Neural cell (in vitro differentiated cells): ENCODE results near the gene TDRD3. TPM values are rescaled to one million over a fixed set of nuclear protein-coding genes. Genes with fewer than 3 reads are reported as not detected.

Experiments used
- H2AFZ ChIP-seq: fragments of 200-600, 300-800 bp; sonication (generic), shearing (Covaris generic); 2 replicates; pipeline ENCODE4 v1.6.0; 2014; ENCODE audit warnings: low read depth, mild to moderate bottlenecking, antibody characterized with exemption, low read length, moderate library complexity
- H3F3A ChIP-seq: fragments of 200-600 bp; shearing (Covaris generic); 2 replicates; pipeline ENCODE4 v1.6.1; 2016; ENCODE audit warnings: mild to moderate bottlenecking, moderate library complexity, mixed read lengths, antibody characterized with exemption, low read length; ENCODE audit not compliant: insufficient read depth, poor library complexity, severe bottlenecking
- H3K27ac ChIP-seq: fragments of 200-600, 300-800 bp; sonication (generic), shearing (Covaris generic); 2 replicates; pipeline ENCODE4 v1.5.1; 2014; ENCODE audit warnings: mild to moderate bottlenecking, low read length, moderate library complexity
- H3K27me3 ChIP-seq: fragments of 300-800, 200-600 bp; sonication (generic), shearing (Covaris generic); 2 replicates; pipeline ENCODE4 v1.6.0; 2014; ENCODE audit warnings: mild to moderate bottlenecking, low read depth, low read length, moderate library complexity; ENCODE audit not compliant: insufficient read depth
- H3K36me3 ChIP-seq: fragments of 300-800, 200-600 bp; sonication (generic), shearing (Covaris generic); 2 replicates; pipeline ENCODE4 v1.5.1; 2014; ENCODE audit warnings: mild to moderate bottlenecking, antibody characterized with exemption, low read length, moderate library complexity; ENCODE audit not compliant: insufficient read depth
- H3K4me2 ChIP-seq: fragments of 300-800, 200-600 bp; sonication (generic), shearing (Covaris generic); 2 replicates; pipeline ENCODE4 v1.6.0; 2014; ENCODE audit warnings: mild to moderate bottlenecking, low read length
- H3K4me3 ChIP-seq: fragments of 300-800, 200-600 bp; sonication (generic), shearing (Covaris generic); 2 replicates; pipeline ENCODE4 v1.5.1; 2014; ENCODE audit warnings: mild to moderate bottlenecking, low read length, moderate library complexity
- H3K79me2 ChIP-seq: fragments of 200-600 bp; shearing (Covaris generic); replicated peaks from 2 replicates; pipeline ENCODE4 v1.6.0; 2014; ENCODE audit warnings: mild to moderate bottlenecking, low read length, moderate library complexity; ENCODE audit not compliant: insufficient read depth
- H3K9ac ChIP-seq: fragments of 300-800, 200-600 bp; sonication (generic), shearing (Covaris generic); 2 replicates; pipeline ENCODE4 v1.6.1; 2016; ENCODE audit warnings: mild to moderate bottlenecking, low read length, mixed read lengths
- H3K9me2 ChIP-seq: fragments of 200-600 bp; shearing (Covaris generic); 2 replicates; pipeline ENCODE4 v1.6.1; 2016; ENCODE audit warnings: mild to moderate bottlenecking, low read length, mixed read lengths; ENCODE audit not compliant: insufficient read depth
- H3K9me3 ChIP-seq: fragments of 200-600, 300-800 bp; sonication (generic), shearing (Covaris generic); 2 replicates; pipeline ENCODE4 v1.6.1; 2016; ENCODE audit warnings: mild to moderate bottlenecking, mixed run types, low read length, moderate library complexity, mixed read lengths
- H4K20me1 ChIP-seq: fragments of 200-600 bp; shearing (Covaris generic); 2 replicates; pipeline ENCODE4 v1.6.1; 2016; ENCODE audit warnings: mild to moderate bottlenecking, mixed run types; ENCODE audit not compliant: insufficient read depth
- EP300 ChIP-seq: fragments of 450-650 bp; conservative IDR thresholded peaks from 2 replicates; pipeline ENCODE4 v1.6.1; 2014; ENCODE audit warnings: antibody characterized with exemption, mild to moderate bottlenecking, moderate library complexity; ENCODE audit not compliant: poor library complexity, severe bottlenecking
- EZH2 ChIP-seq: fragments of 200-600, 300-800 bp; shearing (Covaris generic), sonication (generic); IDR thresholded peaks from 2 replicates; pipeline ENCODE4 v1.6.1; 2014; ENCODE audit warnings: antibody characterized with exemption, low read length, borderline replicate concordance, mild to moderate bottlenecking; ENCODE audit not compliant: insufficient read depth, poor library complexity, severe bottlenecking
- MXI1 ChIP-seq: fragments of 450-650 bp; conservative IDR thresholded peaks from 2 replicates; pipeline ENCODE4 v1.6.1; 2014; ENCODE audit warnings: antibody characterized with exemption, mild to moderate bottlenecking; ENCODE audit not compliant: poor library complexity, severe bottlenecking
- POLR2AphosphoS5 ChIP-seq: IDR thresholded peaks from 2 replicates; pipeline ENCODE4 v1.6.1; 2012
- RAD21 ChIP-seq: fragments of 450-650 bp; conservative IDR thresholded peaks from 2 replicates; pipeline ENCODE4 v1.6.1; 2014; ENCODE audit warnings: antibody characterized with exemption, mild to moderate bottlenecking, moderate library complexity
- SMC3 ChIP-seq: fragments of 450-650 bp; conservative IDR thresholded peaks from 2 replicates; pipeline ENCODE4 v1.6.1; 2014; ENCODE audit warnings: antibody characterized with exemption, mild to moderate bottlenecking, moderate library complexity; ENCODE audit not compliant: poor library complexity
- TAF1 ChIP-seq: IDR thresholded peaks from 2 replicates; pipeline ENCODE4 v1.6.1; 2012; ENCODE audit warnings: low read depth
- polyA plus RNA-seq: library from polyadenylated mRNA; depleted of rRNA; stranded (reverse); fragments of >200 nt; gene quantifications from 2 replicates; pipeline ENCODE4 v1.2.3, GENCODE V29; 2014
- TF ChIP-seq, protein P1 (sequence below): IDR thresholded peaks from 2 replicates; pipeline ENCODE4 v1.6.1; 2012; ENCODE audit warnings: borderline replicate concordance
- TF ChIP-seq, protein P2 (sequence below): fragments of 450-650 bp; IDR thresholded peaks from 2 replicates; pipeline ENCODE4 v1.5.1; 2014; ENCODE audit warnings: antibody characterized with exemption, mild to moderate bottlenecking, moderate library complexity; ENCODE audit not compliant: poor library complexity, severe bottlenecking

The TDRD3 gene
- polyA plus RNA-seq, 1 donor from 2014 or later: 10.0 TPM

DNA sequence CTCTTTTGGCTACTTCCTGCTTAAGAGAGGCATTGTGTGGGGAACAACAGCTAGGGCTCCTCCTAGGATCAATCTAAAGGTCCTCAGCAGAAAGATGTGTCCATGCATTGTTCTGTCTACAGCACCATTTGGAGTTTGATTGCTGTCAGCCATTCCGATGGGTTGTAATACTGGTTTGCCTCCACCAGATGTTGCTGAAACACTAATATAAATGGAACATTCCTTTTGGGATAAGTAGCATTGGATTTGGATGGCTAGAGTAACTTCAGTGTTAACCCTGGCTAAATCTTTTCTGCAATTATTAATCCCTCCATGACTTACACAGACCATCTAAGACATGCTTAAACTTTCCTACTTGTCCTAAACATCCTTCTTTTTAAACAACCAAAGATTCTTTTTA is 104.2 kb downstream of the TDRD3 start:
- no peaks in the 10 kb centered on the region for H3F3A ChIP-seq
- no peaks in the 10 kb centered on the region for H3K36me3 ChIP-seq
- H3K9me2 ChIP-seq: no peaks in the 10 kb centered on the region
- peaks cover 12% of the 10 kb centered on the region for H3K9me3 ChIP-seq
- no peak for TF ChIP-seq POLR2AphosphoS5
- no peak for TF ChIP-seq SMC3
- TF ChIP-seq RAD21: no peak
- TF ChIP-seq, protein P1, sequence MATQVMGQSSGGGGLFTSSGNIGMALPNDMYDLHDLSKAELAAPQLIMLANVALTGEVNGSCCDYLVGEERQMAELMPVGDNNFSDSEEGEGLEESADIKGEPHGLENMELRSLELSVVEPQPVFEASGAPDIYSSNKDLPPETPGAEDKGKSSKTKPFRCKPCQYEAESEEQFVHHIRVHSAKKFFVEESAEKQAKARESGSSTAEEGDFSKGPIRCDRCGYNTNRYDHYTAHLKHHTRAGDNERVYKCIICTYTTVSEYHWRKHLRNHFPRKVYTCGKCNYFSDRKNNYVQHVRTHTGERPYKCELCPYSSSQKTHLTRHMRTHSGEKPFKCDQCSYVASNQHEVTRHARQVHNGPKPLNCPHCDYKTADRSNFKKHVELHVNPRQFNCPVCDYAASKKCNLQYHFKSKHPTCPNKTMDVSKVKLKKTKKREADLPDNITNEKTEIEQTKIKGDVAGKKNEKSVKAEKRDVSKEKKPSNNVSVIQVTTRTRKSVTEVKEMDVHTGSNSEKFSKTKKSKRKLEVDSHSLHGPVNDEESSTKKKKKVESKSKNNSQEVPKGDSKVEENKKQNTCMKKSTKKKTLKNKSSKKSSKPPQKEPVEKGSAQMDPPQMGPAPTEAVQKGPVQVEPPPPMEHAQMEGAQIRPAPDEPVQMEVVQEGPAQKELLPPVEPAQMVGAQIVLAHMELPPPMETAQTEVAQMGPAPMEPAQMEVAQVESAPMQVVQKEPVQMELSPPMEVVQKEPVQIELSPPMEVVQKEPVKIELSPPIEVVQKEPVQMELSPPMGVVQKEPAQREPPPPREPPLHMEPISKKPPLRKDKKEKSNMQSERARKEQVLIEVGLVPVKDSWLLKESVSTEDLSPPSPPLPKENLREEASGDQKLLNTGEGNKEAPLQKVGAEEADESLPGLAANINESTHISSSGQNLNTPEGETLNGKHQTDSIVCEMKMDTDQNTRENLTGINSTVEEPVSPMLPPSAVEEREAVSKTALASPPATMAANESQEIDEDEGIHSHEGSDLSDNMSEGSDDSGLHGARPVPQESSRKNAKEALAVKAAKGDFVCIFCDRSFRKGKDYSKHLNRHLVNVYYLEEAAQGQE: no peak
- no peak for TF ChIP-seq EZH2
- TF ChIP-seq, protein P2, sequence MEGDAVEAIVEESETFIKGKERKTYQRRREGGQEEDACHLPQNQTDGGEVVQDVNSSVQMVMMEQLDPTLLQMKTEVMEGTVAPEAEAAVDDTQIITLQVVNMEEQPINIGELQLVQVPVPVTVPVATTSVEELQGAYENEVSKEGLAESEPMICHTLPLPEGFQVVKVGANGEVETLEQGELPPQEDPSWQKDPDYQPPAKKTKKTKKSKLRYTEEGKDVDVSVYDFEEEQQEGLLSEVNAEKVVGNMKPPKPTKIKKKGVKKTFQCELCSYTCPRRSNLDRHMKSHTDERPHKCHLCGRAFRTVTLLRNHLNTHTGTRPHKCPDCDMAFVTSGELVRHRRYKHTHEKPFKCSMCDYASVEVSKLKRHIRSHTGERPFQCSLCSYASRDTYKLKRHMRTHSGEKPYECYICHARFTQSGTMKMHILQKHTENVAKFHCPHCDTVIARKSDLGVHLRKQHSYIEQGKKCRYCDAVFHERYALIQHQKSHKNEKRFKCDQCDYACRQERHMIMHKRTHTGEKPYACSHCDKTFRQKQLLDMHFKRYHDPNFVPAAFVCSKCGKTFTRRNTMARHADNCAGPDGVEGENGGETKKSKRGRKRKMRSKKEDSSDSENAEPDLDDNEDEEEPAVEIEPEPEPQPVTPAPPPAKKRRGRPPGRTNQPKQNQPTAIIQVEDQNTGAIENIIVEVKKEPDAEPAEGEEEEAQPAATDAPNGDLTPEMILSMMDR: no peak
- TF ChIP-seq MXI1: no peak
- no peak for TF ChIP-seq TAF1
- TF ChIP-seq EP300: no peak
- no peak overlapping the region for H3K4me2 ChIP-seq
- H2AFZ ChIP-seq: no peak overlapping the region
- no peak overlapping the region for H3K27ac ChIP-seq
- no peaks in the 10 kb centered on the region for H4K20me1 ChIP-seq
- H3K79me2 ChIP-seq: no peaks in the 10 kb centered on the region
- no peaks in the 10 kb centered on the region for H3K27me3 ChIP-seq
- no peak overlapping the region for H3K9ac ChIP-seq
- H3K4me3 ChIP-seq: no peak overlapping the region

DNA sequence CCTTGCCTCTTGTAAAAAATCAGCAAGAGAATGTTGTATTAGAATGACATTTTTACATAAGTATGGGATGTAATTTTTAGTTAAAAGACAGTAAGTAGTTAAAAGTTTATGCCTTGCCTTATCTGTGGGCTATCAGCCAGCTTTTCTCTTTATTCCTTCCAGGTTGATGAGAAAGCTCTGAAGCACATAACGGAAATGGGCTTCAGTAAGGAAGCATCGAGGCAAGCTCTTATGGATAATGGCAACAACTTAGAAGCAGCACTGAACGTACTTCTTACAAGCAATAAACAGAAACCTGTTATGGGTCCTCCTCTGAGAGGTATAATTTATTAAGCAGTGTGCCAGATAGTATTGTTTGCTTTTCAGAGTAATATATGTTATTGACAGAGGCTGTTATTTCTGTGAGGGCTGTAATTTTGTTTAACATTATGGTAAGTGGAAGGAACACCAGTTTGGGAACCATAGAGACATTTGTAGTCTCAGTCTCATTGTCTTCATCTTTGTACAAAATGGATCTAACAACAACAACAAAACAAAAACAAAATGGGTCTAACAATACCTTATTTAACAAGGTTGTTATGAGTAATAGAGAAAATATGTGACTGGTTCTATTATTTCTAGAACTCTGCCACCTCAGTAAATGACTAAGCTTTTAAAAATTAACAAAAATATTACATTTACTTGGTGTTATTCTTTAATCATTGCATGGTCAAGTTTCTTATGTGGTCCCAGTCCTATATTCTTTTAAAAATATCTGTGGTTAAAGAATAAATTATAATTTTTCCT is 112.8 kb downstream of the TDRD3 start:
- no peak overlapping the region for H3K9ac ChIP-seq
- no peaks in the 10 kb centered on the region for H3K79me2 ChIP-seq
- H3K9me2 ChIP-seq: no peaks in the 10 kb centered on the region
- no peak for TF ChIP-seq TAF1
- no peak for TF ChIP-seq MXI1
- TF ChIP-seq EZH2: no peak
- TF ChIP-seq SMC3: no peak
- TF ChIP-seq, protein P1: no peak
- TF ChIP-seq RAD21: no peak
- TF ChIP-seq POLR2AphosphoS5: no peak
- TF ChIP-seq, protein P2: no peak
- TF ChIP-seq EP300: no peak
- H3K36me3 ChIP-seq: no peaks in the 10 kb centered on the region
- no peaks in the 10 kb centered on the region for H3K27me3 ChIP-seq
- no peaks in the 10 kb centered on the region for H3F3A ChIP-seq
- no peak overlapping the region for H3K4me3 ChIP-seq
- H3K9me3 ChIP-seq: no peaks in the 10 kb centered on the region
- H3K4me2 ChIP-seq: no peak overlapping the region
- H4K20me1 ChIP-seq: no peaks in the 10 kb centered on the region
- H2AFZ ChIP-seq: no peak overlapping the region
- H3K27ac ChIP-seq: no peak overlapping the region
